GM21825 (cell line): ENCODE measurements around the gene SLC18A3.

ENCODE experiments used
- ATAC-seq: cut with Tn5 transposase; IDR thresholded peaks from one replicate; pipeline ENCODE4 v1.9.1; 2021; ENCODE audit warnings: mild to moderate bottlenecking, moderate library complexity; ENCODE audit not compliant: unreplicated experiment

The SLC18A3 gene

GRCh38 chr10:49610114-49610457 lies at the start of gene SLC18A3:
Gene SLC18A3, plus strand, starts transcription at chr10:49610310. Its CDS starts 431 bp downstream, at chr10:49610741.
- no peak for ATAC-seq

GRCh38 chr10:49560526-49560925 lies 49.6 kb upstream of the SLC18A3 start:
- no peak for ATAC-seq

GRCh38 chr10:49562893-49563292 lies 47.2 kb upstream of the SLC18A3 start:
- ATAC-seq: no peak

GRCh38 chr10:49564461-49565009 lies 45.6 kb upstream of the SLC18A3 start:
- ATAC-seq: no peak

- ATAC-seq: no peak
Observed at GRCh38 chr10:49567810-49568209, 42.3 kb upstream of the SLC18A3 start.

- ATAC-seq: no peak
Observed at GRCh38 chr10:49568235-49568634, 41.9 kb upstream of the SLC18A3 start.

- no peak for ATAC-seq
Observed at GRCh38 chr10:49569031-49569631, 41.0 kb upstream of the SLC18A3 start.

GRCh38 chr10:49571388-49571787 lies 38.7 kb upstream of the SLC18A3 start:
- no peak for ATAC-seq

GRCh38 chr10:49572594-49573114 lies 37.5 kb upstream of the SLC18A3 start:
- ATAC-seq: no peak

- no peak for ATAC-seq
Observed at GRCh38 chr10:49575489-49576072, 34.5 kb upstream of the SLC18A3 start.

- no peak for ATAC-seq
Observed at GRCh38 chr10:49577182-49577925, 32.8 kb upstream of the SLC18A3 start.

- no peak for ATAC-seq
Observed at GRCh38 chr10:49578392-49578791, 31.7 kb upstream of the SLC18A3 start.

- no peak for ATAC-seq
Observed at GRCh38 chr10:49579621-49580020, 30.5 kb upstream of the SLC18A3 start.

GRCh38 chr10:49585387-49585786 lies 24.7 kb upstream of the SLC18A3 start:
- ATAC-seq: no peak

GRCh38 chr10:49587981-49588380 lies 22.1 kb upstream of the SLC18A3 start:
- ATAC-seq: no peak

- peak; percentile 77 for ATAC-seq
Observed at GRCh38 chr10:49592726-49593563, 17.2 kb upstream of the SLC18A3 start.

GRCh38 chr10:49593564-49593875 lies 16.6 kb upstream of the SLC18A3 start:
- ATAC-seq: no peak

GRCh38 chr10:49593998-49594397 lies 16.1 kb upstream of the SLC18A3 start:
- no peak for ATAC-seq

- no peak for ATAC-seq
Observed at GRCh38 chr10:49594594-49594993, 15.5 kb upstream of the SLC18A3 start.

GRCh38 chr10:49595003-49595712 lies 15.0 kb upstream of the SLC18A3 start:
- ATAC-seq: no peak
